Loucy (cell line): ENCODE data around the gene SAMHD1.

ENCODE experiments used
- EZH2phosphoT487 ChIP-seq: fragments of 200-600 bp; IDR thresholded peaks from 2 replicates; pipeline ENCODE4 v1.6.1; 2018; ENCODE audit warnings: antibody characterized with exemption, mild to moderate bottlenecking, moderate library complexity, borderline replicate concordance
- TF ChIP-seq, protein P1 (sequence below): fragments of 200-600 bp; sonication (generic); conservative IDR thresholded peaks from 2 replicates; pipeline ENCODE4 v1.5.1; 2014; ENCODE audit warnings: mild to moderate bottlenecking, antibody characterized with exemption, low read length

DNA sequence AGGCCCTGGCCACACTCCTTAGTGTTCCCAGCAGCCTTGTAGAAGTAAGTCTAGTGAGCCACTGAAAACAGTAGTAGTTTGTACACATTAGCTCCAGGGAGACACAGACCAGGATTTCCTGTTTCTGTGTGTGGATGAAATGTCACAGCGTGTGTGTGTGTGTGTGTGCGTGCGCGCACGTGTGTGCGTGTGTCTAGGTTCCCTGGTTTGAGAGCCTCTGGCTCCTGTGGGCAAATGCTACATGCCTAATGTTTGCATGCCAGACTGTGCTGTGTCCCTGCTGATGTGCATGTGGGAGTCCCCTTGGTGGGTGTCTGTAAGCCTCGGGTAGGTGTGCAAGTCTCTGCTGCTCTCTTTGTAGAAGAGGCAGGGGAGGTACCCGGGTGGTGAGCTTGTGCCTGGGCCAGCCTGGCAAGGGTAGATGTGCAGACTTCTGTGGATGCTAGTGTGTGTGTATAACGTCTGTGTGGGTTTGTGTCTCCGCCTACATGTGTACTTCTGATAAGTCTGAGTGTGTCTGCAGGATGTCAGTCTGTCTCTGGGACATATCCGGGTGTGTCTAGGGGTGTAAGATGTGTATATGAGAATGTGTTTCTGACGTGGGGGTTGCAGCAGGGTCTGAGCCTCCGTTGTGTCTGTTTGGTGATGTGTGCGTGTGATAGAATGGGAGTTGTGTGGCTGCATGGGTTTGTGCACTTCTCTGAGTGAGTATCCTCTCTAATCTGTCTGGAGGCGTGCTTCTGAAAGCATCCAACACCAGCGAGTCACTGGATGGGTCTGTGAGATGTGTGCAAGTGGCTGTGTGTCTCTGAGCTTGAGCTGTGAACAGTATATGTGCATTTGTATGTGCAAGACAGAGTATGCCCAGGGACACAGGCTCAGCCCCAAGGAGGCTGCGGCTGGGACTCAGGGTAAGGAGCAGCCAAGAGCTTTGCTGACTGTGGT lies 94.5 kb downstream of the SAMHD1 start:
- TF ChIP-seq, protein P1, sequence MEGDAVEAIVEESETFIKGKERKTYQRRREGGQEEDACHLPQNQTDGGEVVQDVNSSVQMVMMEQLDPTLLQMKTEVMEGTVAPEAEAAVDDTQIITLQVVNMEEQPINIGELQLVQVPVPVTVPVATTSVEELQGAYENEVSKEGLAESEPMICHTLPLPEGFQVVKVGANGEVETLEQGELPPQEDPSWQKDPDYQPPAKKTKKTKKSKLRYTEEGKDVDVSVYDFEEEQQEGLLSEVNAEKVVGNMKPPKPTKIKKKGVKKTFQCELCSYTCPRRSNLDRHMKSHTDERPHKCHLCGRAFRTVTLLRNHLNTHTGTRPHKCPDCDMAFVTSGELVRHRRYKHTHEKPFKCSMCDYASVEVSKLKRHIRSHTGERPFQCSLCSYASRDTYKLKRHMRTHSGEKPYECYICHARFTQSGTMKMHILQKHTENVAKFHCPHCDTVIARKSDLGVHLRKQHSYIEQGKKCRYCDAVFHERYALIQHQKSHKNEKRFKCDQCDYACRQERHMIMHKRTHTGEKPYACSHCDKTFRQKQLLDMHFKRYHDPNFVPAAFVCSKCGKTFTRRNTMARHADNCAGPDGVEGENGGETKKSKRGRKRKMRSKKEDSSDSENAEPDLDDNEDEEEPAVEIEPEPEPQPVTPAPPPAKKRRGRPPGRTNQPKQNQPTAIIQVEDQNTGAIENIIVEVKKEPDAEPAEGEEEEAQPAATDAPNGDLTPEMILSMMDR = no peak
- no peak for TF ChIP-seq EZH2phosphoT487
